ENCODE results near the gene SLC36A4. TPM values are rescaled to one million over a fixed set of nuclear protein-coding genes. Genes with fewer than 3 reads are reported as not detected.

The SLC36A4 gene
- total and polyA plus RNA-seq, 9 of the 15 experiments (the other 6 are each of a cell fraction or from before 2014, with no cell fraction given): 1.4 to 8.0 (median 5.4) TPM

GRCh38 chr11:93193731-93194130 is 4.1 kb downstream of the SLC36A4 start:
- H3K79me2 ChIP-seq (ENCODE audit: control insufficient read depth, insufficient read depth, low read length): peaks cover 6% of the 10 kb centered on the region
- no peaks in the 10 kb centered on the region for H3K27me3 ChIP-seq (ENCODE audit: control insufficient read depth in 2 of 2, insufficient read depth in 2 of 2, low read length in 2 of 2)
- no peak overlapping the region for H3K9ac ChIP-seq (ENCODE audit: insufficient read depth in 1 of 2, low read depth in 2 of 2, low read length in 2 of 2)
- ChIA-PET POLR2A (no interaction called here), CTCF (ENCODE audit: low intra/inter-chr PET ratio) (no interaction called here)
- no peak overlapping the region for H3K4me2 ChIP-seq (ENCODE audit: insufficient read depth, low read length)
- no peak overlapping the region for H2AFZ ChIP-seq (ENCODE audit: low read depth, low read length)
- BruUV-seq (replicated peaks): no TSS peak
- in situ Hi-C loops (cut with MboI) (no loop called here), intact Hi-C loops (cut with micrococcal nuclease) (no loop called here)
- no peaks in the 10 kb centered on the region for H4K20me1 ChIP-seq (replicated peaks; ENCODE audit: control insufficient read depth, insufficient read depth, low read length)
- WGBS (ENCODE audit: insufficient coverage, low coverage, missing lambda C conversion rate): 54% methylated on average over 2 of the region's 2 CpGs
- H3K4me3 ChIP-seq: no peak overlapping the region
- FAIRE-seq (no peak), ATAC-seq (no peak), DNase-seq (ENCODE audit: extremely low read depth in 1 of 4, low spot score in 3 of 4) (no peak)
- no peaks in the 10 kb centered on the region for H3K36me3 ChIP-seq (ENCODE audit: control insufficient read depth, insufficient read depth, low read length)
- TF ChIP-seq, protein P1, sequence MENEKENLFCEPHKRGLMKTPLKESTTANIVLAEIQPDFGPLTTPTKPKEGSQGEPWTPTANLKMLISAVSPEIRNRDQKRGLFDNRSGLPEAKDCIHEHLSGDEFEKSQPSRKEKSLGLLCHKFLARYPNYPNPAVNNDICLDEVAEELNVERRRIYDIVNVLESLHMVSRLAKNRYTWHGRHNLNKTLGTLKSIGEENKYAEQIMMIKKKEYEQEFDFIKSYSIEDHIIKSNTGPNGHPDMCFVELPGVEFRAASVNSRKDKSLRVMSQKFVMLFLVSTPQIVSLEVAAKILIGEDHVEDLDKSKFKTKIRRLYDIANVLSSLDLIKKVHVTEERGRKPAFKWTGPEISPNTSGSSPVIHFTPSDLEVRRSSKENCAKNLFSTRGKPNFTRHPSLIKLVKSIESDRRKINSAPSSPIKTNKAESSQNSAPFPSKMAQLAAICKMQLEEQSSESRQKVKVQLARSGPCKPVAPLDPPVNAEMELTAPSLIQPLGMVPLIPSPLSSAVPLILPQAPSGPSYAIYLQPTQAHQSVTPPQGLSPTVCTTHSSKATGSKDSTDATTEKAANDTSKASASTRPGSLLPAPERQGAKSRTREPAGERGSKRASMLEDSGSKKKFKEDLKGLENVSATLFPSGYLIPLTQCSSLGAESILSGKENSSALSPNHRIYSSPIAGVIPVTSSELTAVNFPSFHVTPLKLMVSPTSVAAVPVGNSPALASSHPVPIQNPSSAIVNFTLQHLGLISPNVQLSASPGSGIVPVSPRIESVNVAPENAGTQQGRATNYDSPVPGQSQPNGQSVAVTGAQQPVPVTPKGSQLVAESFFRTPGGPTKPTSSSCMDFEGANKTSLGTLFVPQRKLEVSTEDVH (IDR thresholded peaks at IDR 0.05; ENCODE audit: low read depth, partially characterized antibody): no peak
- peak; percentile 49 for TF ChIP-seq CEBPB (tag; IDR thresholded peaks at IDR 0.05)
- H3K9me1 ChIP-seq (ENCODE audit: control insufficient read depth, insufficient read depth, low read length): no peaks in the 10 kb centered on the region
- no peak overlapping the region for H3K27ac ChIP-seq (ENCODE audit: extremely low read depth, low read depth, low read length)
- H3K9me3 ChIP-seq (replicated peaks; ENCODE audit: control insufficient read depth, insufficient read depth, low read depth, low read length): no peaks in the 10 kb centered on the region
- H3K4me1 ChIP-seq (replicated peaks in 1 of 2; ENCODE audit: control insufficient read depth in 2 of 2, insufficient read depth in 2 of 2, low read length in 2 of 2): peaks cover 0 to 13% of the 10 kb centered on the region in 2 experiments; a peak in 3 of 5 replicates

GRCh38 chr11:93192163-93192562 is 5.6 kb downstream of the SLC36A4 start:
- Histone ChIP-seq H3K4me3 (no peak overlapping the region), H3K27ac (ENCODE audit: extremely low read depth, low read depth, low read length) (no peak overlapping the region), H3K36me3 (ENCODE audit: control insufficient read depth, insufficient read depth, low read length) (no peaks in the 10 kb centered on the region), H3K4me1 (replicated peaks in 1 of 2; ENCODE audit: control insufficient read depth in 2 of 2, insufficient read depth in 2 of 2, low read length in 2 of 2) (peaks cover 0 to 5% of the 10 kb centered on the region in 2 experiments; a peak in 2 of 5 replicates), H3K9ac (ENCODE audit: insufficient read depth in 1 of 2, low read depth in 2 of 2, low read length in 2 of 2) (no peak overlapping the region), H3K9me3 (replicated peaks; ENCODE audit: control insufficient read depth, insufficient read depth, low read depth, low read length) (no peaks in the 10 kb centered on the region), H2AFZ (ENCODE audit: low read depth, low read length) (no peak overlapping the region), H3K4me2 (ENCODE audit: insufficient read depth, low read length) (no peak overlapping the region), H3K9me1 (ENCODE audit: control insufficient read depth, insufficient read depth, low read length) (no peaks in the 10 kb centered on the region), H4K20me1 (replicated peaks; ENCODE audit: control insufficient read depth, insufficient read depth, low read length) (no peaks in the 10 kb centered on the region), H3K27me3 (ENCODE audit: control insufficient read depth in 2 of 2, insufficient read depth in 2 of 2, low read length in 2 of 2) (no peaks in the 10 kb centered on the region), H3K79me2 (ENCODE audit: control insufficient read depth, insufficient read depth, low read length) (peaks cover 6% of the 10 kb centered on the region)
- CTCF ChIA-PET (ENCODE audit: low intra/inter-chr PET ratio): no interaction called here
- in situ Hi-C loops (cut with MboI): no loop called here
- POLR2A ChIA-PET: no interaction called here
- WGBS (ENCODE audit: insufficient coverage, low coverage, missing lambda C conversion rate): 25% methylated on average over 5 of the region's 5 CpGs
- intact Hi-C loops (cut with micrococcal nuclease): no loop called here
- no TSS peak for BruUV-seq (replicated peaks)
- FAIRE-seq (no peak), ATAC-seq (peak; percentile 68), DNase-seq (ENCODE audit: extremely low read depth in 1 of 4, low spot score in 3 of 4) (peak; percentile 6 to 38 (median 16))
- no peak for TF ChIP-seq RBM34 (IDR thresholded peaks at IDR 0.05; ENCODE audit: borderline replicate concordance, insufficient read depth, low read length)
- TF ChIP-seq EGR1 (conservative IDR thresholded peaks at IDR 0.05): peak; percentile 71
